GM11168 (cell line): ENCODE results near the gene MCF2L2.
"Not testable (repeated sequence)": the region's sequence is repeated elsewhere in the genome, so short reads cannot be mapped to it uniquely, and the experiment has no call there.

Source experiments
- in situ Hi-C: fragments of 300-500 bp; cut with MboI; formaldehyde crosslinking; loops from one replicate; pipeline ENCODE4 v1.12.0; 2022; ENCODE audit warnings: low sequenced_read_pairs; ENCODE audit not compliant: unreplicated experiment

The MCF2L2 gene

DNA sequence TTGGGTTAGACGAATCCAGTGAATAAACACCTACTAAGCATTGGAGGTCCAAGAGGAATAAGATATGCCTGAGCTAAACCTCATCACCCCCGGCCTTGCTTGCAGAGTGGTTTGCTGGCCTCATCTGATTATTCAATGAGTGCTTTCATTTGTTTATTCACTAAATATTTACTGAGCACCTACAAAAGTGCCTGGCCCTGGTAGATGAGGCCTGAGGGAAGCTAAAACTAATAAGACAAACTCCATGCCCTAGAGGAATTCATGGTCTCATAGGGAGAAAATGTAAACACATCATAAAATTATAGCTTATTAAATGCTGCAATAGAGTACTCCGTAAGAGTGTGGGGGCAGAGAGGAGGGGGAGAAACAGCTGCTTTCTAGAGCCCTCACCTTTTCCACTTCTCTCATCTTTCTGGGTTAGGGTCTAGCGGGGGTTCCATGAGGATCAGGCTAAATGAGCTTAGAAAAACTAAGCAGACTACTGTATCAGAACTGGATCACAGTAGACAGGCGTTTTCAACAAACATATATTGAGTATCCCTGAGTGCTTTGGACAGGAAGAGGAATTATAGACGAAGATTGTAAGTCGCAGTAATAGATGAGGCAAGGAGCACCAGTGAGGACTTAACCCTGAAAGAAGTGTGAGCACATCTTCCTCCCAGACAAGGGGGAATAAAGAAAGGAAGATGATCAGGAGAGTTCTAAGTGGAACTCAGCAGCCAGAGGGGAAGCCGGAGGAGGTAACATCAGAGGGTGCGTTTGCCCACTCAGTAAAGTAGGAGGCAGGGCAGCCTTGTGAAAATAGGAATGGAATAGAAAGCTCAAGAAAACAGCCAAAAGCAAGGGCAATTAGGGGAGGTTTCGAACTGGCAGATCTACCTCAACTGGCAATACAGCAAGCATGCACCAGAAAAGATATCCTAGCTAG lies 234.4 kb downstream of the MCF2L2 start:
- in situ Hi-C loops: loop anchor here (10.0 kb wide), 1 partner anchor 191 kb away; no protein-coding TSS in a partner anchor

- in situ Hi-C loops: loop anchor here (10.0 kb wide), 1 partner anchor 192 kb away; no protein-coding TSS in a partner anchor
Observed at GRCh38 chr3:183192650-183193300, 235.6 kb downstream of the MCF2L2 start.

DNA sequence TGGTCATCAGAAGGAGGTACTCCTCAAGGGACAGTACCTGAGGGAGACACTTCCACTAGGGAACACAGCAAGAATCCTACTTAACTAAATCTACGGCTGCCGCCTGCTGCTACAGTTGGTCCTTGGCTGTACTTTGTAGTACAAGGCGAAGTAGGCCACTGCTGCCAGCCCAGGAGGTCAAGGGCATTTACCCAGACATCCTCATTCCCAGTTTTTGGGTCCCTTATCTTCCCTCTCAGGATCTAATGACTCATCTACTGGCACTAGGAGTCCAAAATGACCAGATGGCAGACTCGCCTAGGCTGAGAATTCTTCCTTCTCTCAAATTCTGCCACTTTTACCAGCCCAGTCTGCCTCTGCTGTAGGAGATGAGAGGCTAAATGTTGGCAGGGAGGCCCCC lies 238.8 kb downstream of the MCF2L2 start:
- in situ Hi-C loops: loop anchor here (10.0 kb wide), 1 partner anchor 195 kb away; no protein-coding TSS in a partner anchor

DNA sequence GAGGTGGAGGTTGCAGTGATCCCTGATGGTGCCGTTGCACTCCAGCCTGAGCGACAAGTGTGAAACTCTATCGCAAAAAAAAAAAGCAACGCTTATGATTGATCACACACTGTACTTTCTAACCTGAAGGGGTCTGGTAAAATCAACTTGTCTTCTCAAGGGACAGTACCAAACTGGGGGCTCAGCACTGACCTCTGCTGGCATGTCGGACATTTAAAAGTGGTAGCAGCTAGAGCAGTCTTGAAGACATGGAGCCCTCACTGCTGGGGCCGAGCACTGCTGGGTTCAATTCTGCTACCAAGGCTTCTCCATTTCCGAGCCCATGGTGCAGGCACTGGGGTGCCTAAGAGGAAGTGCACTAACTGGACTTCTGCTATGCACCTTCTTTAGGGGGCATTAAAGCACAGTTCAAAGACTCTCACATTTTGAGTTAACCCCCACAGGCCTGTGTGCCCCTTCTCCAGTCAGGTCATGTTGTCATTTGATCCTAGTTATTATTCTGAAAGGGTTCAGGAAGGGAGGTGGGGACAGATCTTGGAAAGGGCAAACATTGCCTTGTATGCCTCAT lies 239.4 kb downstream of the MCF2L2 start:
- in situ Hi-C loops: no loop called here

DNA sequence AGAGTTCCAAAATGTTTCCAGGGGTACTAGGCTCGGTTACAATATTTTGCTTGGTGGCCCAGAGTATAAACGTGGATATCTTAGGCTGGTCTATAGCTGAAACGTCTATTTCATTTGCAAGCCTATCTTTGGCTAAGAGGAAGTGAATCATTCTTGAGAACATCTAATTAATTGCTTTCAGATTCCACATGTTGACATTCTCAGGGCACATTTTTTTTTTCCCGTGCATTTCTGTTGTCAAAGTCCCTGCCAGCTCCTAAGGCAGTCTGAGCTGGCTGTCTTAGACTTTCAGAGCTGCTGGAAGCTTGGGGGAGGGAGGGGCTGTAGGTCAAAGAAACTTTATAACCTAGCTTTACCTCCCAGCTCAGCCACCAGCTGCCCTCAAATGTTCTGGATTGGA lies 242.7 kb downstream of the MCF2L2 start:
- in situ Hi-C loops: no loop called here

DNA sequence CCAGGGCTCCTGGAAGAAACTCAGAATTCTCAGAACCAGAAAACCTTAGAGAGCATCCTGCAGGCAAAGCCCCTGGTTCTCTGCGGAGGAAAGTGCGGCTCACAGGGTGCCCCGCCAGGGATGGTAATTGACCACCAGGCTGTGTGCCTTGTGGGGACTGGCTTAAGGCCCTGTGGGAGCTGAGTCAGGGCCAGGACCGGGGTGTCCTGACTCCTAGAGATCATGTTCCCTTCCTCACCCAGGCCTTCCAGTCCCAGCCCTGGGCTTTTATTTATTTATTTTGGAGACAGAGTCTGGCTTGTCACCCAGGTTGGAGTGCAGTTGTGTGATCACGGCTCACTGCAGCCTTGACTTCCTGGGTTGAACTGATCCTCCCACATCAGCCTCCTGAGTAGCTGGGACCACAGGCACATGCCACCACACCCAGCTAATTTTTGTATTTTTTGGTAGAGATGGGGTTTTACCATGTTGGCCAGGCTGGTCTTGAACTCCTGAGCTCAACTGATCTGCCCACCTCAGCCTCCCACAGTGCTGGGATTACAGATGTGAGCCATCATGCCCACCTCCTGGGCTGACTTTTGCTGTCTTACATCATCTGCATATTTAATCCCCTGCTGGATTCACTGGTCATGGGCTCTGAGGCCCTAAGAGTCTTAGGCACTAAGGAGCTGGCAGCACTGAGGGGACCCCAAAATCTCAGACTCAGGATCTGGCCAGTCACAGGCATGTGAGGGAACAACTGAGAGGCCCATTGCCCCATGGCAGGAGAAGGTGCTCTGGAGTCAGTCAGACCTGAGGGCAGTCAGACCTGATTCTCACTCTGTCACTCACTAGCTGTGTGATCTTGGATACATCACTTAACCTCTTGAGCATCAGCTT lies 245.4 kb downstream of the MCF2L2 start:
- in situ Hi-C loops: loop anchor here (5.0 kb wide), 1 partner anchor 61 kb away; no protein-coding TSS in a partner anchor

DNA sequence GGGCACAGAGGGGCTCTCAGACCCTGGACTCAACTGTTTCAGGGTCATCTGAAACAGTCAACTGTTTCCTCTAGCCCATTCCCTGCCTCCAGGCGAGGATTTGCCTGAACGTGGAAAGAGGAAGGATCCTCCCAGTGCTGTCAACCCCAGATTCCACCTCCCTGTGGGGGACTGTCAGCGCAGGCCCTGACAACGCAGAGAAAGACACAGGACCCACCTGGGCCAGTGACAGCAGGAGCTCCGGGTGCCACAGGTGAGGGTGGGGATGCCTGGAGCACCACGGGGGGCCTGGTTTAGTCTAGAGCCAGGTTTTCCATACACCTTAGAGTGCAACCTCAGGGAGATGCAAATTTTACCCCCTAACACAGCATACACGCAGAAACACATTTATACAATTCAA lies 246.3 kb downstream of the MCF2L2 start:
- in situ Hi-C loops: loop anchor here (5.0 kb wide), 1 partner anchor 60 kb away; no protein-coding TSS in a partner anchor

- in situ Hi-C loops: loop anchor here (5.0 kb wide), 1 partner anchor 59 kb away; no protein-coding TSS in a partner anchor
Observed at GRCh38 chr3:183181606-183182005, 246.8 kb downstream of the MCF2L2 start.

- in situ Hi-C loops: loop anchor here (5.0 kb wide), 1 partner anchor 59 kb away; no protein-coding TSS in a partner anchor
Observed at GRCh38 chr3:183180784-183181295, 247.6 kb downstream of the MCF2L2 start.

DNA sequence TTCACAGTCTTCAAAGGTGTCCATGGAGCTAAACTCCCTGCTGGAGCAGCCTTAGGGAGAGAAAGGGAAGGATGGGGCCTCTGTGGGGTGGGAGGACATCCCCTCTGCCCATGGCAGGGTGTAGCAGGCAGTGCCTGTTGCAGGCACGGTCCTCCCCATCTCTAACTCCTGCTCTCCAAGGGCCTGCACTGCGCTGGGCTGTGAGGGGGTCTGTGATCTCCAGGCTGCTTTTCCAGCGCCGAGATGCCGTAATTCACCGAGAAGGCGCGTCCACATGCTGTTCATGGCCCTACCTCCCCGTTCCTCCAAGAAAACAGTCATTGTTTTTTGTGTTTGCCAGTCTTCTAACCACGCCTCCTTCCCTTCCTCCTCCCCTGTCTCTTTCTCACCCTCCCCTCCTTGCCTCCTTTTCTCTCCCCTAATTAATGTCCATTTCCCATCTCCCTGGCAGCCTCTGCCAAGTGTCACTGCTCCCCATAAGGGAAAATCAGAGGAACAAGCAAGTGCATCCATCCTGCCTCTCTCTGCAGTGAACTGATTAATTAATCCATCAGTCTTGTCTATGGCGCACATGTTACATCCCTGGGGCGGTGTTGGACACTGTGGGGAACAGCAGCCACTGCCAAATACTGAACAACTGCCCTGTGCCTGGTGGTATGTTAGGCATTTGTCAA lies 248.2 kb downstream of the MCF2L2 start:
- in situ Hi-C loops: loop anchor here (5.0 kb wide), 1 partner anchor 58 kb away; no protein-coding TSS in a partner anchor

DNA sequence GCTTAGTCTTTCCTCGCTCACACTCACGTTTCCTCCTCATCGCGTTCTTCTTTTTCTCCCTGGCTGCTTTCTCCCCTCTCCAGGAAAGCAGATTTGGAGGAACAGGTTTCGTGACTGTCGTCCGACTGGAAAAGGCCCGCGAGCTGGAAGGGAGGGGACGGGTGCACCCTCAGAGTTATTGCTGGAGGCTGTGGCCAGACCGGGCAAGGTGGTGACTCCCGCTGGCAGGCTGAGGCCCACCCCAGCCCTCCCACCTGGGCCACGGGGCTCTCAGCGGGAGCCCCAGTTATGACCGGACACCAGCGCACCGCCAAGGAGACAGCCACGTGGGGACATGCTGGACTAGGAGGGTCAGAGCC lies 248.9 kb downstream of the MCF2L2 start:
- in situ Hi-C loops: not testable (repeated sequence)

- in situ Hi-C loops: no loop called here
Observed at GRCh38 chr3:183178833-183179549, 249.4 kb downstream of the MCF2L2 start.

- in situ Hi-C loops: no loop called here
Observed at GRCh38 chr3:183178512-183178832, 249.9 kb downstream of the MCF2L2 start.

DNA sequence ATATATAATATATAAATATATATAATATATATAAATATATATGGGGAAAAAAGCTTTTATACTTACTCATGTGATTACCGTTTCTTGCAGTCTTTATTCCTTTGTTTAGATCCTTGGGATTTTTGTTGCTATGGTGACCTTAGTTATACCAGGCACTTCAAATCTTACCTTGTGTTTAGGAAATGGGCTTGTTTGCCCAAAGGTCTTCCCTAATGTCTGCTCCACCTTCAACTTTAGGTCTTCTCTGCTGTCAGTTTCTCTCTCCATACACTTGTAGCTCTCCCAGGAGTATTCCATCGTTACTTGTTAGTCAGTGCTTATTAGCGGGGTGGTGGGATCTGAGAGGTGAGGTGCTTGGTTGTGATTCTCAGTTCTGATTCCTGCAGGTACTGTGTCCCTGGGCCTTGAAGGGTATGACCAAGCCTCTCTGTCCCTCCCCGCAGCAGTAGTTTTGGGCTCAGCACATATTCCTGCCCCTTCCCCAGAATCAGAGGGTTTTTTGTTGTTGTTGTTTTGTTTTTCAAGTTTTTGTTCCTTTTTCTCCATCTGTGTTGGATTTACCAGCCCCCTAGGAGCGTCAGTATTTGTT lies 256.3 kb downstream of the MCF2L2 start:
- in situ Hi-C loops: no loop called here

DNA sequence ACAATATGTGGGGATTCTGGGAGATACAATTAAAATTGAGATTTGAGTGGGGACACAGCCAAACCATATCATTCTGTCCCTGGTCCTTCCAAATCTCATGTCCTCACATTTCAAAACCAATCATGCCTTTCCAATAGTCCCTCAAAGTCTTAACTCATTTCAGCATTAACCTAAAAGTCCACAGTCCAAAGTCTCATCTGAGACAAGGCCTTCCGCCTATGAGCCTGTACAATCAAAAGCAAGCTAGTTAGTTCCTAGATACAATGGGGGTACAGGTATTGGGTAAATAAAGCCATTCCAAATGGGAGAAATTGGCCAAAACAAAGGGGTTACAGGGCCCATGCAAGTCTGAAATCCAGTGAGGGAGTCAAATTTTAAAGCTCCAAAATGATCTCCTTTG lies 260.4 kb downstream of the MCF2L2 start:
- in situ Hi-C loops: not testable (repeated sequence)

DNA sequence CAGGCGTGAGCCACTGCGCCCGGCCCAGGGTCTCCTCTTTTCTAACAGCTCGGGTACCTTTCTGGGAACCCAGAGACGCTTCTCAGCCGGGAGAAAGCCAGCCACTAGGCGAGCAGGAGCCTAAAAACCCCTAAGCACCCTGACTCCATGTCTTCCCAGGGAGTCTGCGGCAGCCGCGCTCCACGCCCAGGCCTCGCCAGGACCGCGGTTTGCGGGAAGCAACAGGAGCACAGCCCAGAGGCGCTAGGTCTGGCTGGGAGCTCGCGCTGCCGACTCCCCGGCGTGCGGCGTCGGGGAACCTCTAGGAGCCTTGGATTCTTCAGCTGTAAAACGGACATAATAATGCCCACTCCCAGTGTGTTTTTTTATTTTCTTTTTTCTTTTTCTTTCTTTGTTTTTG lies 264.9 kb downstream of the MCF2L2 start:
- in situ Hi-C loops: no loop called here

DNA sequence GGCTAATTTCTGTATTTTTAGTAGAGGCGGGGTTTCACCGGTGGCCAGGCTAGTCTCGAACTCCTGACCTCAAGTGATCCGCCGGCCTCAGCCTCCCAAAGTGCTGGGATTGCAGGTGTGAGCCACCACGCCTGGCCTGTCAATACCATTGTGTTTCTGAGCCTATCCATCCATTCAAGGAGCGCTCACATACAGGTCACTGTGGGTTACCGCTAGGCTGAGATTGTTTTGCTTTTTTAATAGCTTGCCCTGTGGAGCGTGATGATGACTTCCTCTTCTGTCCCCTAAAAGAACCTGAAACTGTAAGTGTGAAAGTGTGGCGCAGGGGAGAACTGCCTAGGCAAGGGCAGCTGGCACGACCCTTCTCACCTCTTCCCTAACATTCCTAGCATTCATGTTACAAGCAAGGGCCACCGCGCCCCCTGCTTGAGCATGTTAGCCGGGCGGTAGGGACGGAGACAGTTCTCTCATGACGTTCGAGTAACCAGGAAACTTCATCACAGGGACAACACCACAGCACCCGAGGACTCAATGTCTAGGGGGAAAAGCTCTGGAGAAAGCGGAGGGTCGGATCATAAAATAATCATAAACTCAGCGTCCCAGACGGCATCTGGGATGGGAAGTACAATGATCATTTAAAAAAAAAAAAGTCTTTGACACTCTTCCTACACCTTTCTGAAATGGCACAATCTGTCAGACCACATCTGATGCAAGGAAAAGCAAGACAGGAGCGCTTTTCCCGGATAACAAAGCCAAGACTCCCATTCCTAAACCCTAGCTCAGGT lies 266.7 kb downstream of the MCF2L2 start:
- in situ Hi-C loops: no loop called here
